K562 (cell line): ENCODE data around the gene CENPV. TPM values are rescaled to one million over a fixed set of nuclear protein-coding genes. Genes with fewer than 3 reads are reported as not detected.
"Not testable (repeated sequence)": the region's sequence is repeated elsewhere in the genome, so short reads cannot be mapped to it uniquely, and the experiment has no call there.

Source experiments
- ATAC-seq: fragments of 200-7000 bp; cut with Tn5 transposase; 3 replicates; pipeline ENCODE4 v1.9.1; 2020; ENCODE audit warnings: moderate library complexity
- BruUV-seq: library from RNA; stranded (reverse); fragments of 400-500 nt; replicated peaks from 2 replicates; lab custom pipeline; 2021; lab: Mats Ljungman, UMichigan
- CTCF ChIA-PET: fragments of 300-600 bp; formaldehyde crosslinking; extraction: SDS; loops from one replicate; lab custom pipeline; 2021; ENCODE audit warnings: low intra/inter-chr PET ratio; lab: Yijun Ruan, JAX
- POLR2A ChIA-PET: fragments of 300-600, 350-650 bp; sonication (Branson Sonifier 250); formaldehyde crosslinking; extraction: SDS; loops from one replicate; lab custom pipeline; 2021; ENCODE audit warnings: antibody characterized with exemption, inconsistent platforms; lab: Yijun Ruan, JAX
- DNase-seq, 4 experiments: peaks; one replicate each; pipeline versions ENCODE4 v3.0.0 to v3.0.0-alpha.2; 2011 to 2018; ENCODE audit warnings: low spot score in 3 of 4, mixed read lengths in 3 of 4; ENCODE audit errors: extremely low read depth in 1 of 4
- FAIRE-seq: peaks from 2 replicates; lab custom pipeline; 2011; peaks lifted over from hg19 to GRCh38; lab: Jason Lieb, UNC
- H2AFZ ChIP-seq: 2 replicates; pipeline ENCODE4 v1.6.0; 2011; ENCODE audit warnings: low read depth, low read length, control low read depth, inconsistent platforms
- H3K27ac ChIP-seq: fragments of 200-600 bp; 3 replicates; pipeline ENCODE4 v1.8.0; 2011; ENCODE audit warnings: low read depth, mild to moderate bottlenecking, control low read depth, inconsistent platforms, low read length, moderate library complexity, mixed read lengths; ENCODE audit errors: extremely low read depth
- H3K27me3 ChIP-seq, 2 experiments: fragments of 300-600 bp in 1 of 2; 2 replicates in 1 of 2; 3 replicates in 1 of 2; pipeline versions ENCODE4 v1.6.0 to v1.8.0; 2011; ENCODE audit warnings: inconsistent platforms in 2 of 2, low read length in 2 of 2, mild to moderate bottlenecking in 1 of 2, mixed read lengths in 1 of 2, moderate library complexity in 1 of 2; ENCODE audit not compliant: control insufficient read depth in 2 of 2, insufficient read depth in 2 of 2
- H3K36me3 ChIP-seq: fragments of 300-600 bp; 3 replicates; pipeline ENCODE4 v1.8.0; 2011; ENCODE audit warnings: mild to moderate bottlenecking, low read length, inconsistent platforms; ENCODE audit not compliant: control insufficient read depth, insufficient read depth
- H3K4me1 ChIP-seq, 2 experiments: fragments of 200-600 bp in 1 of 2; replicated peaks in 1 of 2; 2 replicates in 1 of 2; 3 replicates in 1 of 2; pipeline versions ENCODE4 v1.5.1 to v1.8.0; 2011; ENCODE audit warnings: inconsistent platforms in 2 of 2, low read length in 2 of 2, mild to moderate bottlenecking in 1 of 2, mixed read lengths in 1 of 2, moderate library complexity in 1 of 2; ENCODE audit not compliant: control insufficient read depth in 2 of 2, insufficient read depth in 2 of 2
- H3K4me2 ChIP-seq: 2 replicates; pipeline ENCODE4 v1.6.1; 2011; ENCODE audit warnings: low read length, control low read depth, inconsistent platforms, mixed read lengths; ENCODE audit not compliant: insufficient read depth
- H3K4me3 ChIP-seq: fragments of 200-600 bp; sonication (generic), shearing (Covaris generic); 2 replicates; pipeline ENCODE4 v1.5.1; 2016; ENCODE audit warnings: control low read depth, inconsistent platforms
- H3K79me2 ChIP-seq: fragments of 200-600 bp; 3 replicates; pipeline ENCODE4 v1.8.0; 2011; ENCODE audit warnings: low read length, inconsistent platforms; ENCODE audit not compliant: control insufficient read depth, insufficient read depth
- H3K9ac ChIP-seq, 2 experiments: 2 replicates each; pipeline versions ENCODE4 v1.6.0 to v1.6.1; 2011; ENCODE audit warnings: low read depth in 2 of 2, low read length in 2 of 2, control low read depth in 1 of 2, inconsistent platforms in 1 of 2, mild to moderate bottlenecking in 1 of 2, mixed read lengths in 1 of 2; ENCODE audit not compliant: insufficient read depth in 1 of 2
- H3K9me1 ChIP-seq: one replicate; pipeline ENCODE4 v1.6.0; 2011; ENCODE audit warnings: inconsistent platforms, mild to moderate bottlenecking, low read length, moderate library complexity; ENCODE audit not compliant: control insufficient read depth, insufficient read depth
- H3K9me3 ChIP-seq: replicated peaks from 2 replicates; pipeline ENCODE4 v1.5.1; 2011; ENCODE audit warnings: low read depth, low read length, inconsistent platforms; ENCODE audit not compliant: control insufficient read depth, insufficient read depth
- H4K20me1 ChIP-seq: replicated peaks from 2 replicates; pipeline ENCODE4 v1.6.1; 2011; ENCODE audit warnings: low read length, inconsistent platforms, mixed read lengths; ENCODE audit not compliant: control insufficient read depth, insufficient read depth
- CBFA2T2 ChIP-seq: fragments of 450-650 bp; conservative IDR thresholded peaks from 2 replicates; pipeline ENCODE4 v1.6.1; 2017; ENCODE audit warnings: mild to moderate bottlenecking
- CTBP1 ChIP-seq: fragments of 450-650 bp; IDR thresholded peaks from 2 replicates; pipeline ENCODE4 v1.6.1; 2016; ENCODE audit warnings: borderline replicate concordance
- RAD51 ChIP-seq: fragments of 450-650 bp; IDR thresholded peaks from 2 replicates; pipeline ENCODE4 v1.7.1; 2016; ENCODE audit warnings: low read depth, mild to moderate bottlenecking, borderline replicate concordance
- RCOR1 ChIP-seq, 2 experiments: IDR thresholded peaks; 2 replicates each; pipeline ENCODE4 v1.6.1; 2012; ENCODE audit warnings: low read depth in 2 of 2, low read length in 2 of 2, borderline replicate concordance in 1 of 2, improper control_type of control experiment in 1 of 2
- TFE3 ChIP-seq: fragments of 450-650 bp; formaldehyde crosslinking; IDR thresholded peaks from 2 replicates; pipeline ENCODE4 v1.4.0; 2020; ENCODE audit warnings: mild to moderate bottlenecking, mixed read lengths
- TOE1 ChIP-seq, 2 experiments: fragments of 450-650 bp in 1 of 2; sonication (generic) in 1 of 2; formaldehyde crosslinking in 1 of 2; IDR thresholded peaks; 2 replicates each; pipeline versions ENCODE4 v1.7.1 to v1.8.0; 2016 to 2022; ENCODE audit warnings: borderline replicate concordance in 2 of 2, mild to moderate bottlenecking in 2 of 2, antibody characterized with exemption in 1 of 2, inconsistent platforms in 1 of 2, low read depth in 1 of 2, missing genetic modification reagents in 1 of 2, moderate library complexity in 1 of 2
- USF1 ChIP-seq: sonication (generic); formaldehyde crosslinking; IDR thresholded peaks from 2 replicates; pipeline ENCODE4 v1.9.0; 2022; ENCODE audit warnings: mild to moderate bottlenecking, missing genetic modification reagents
- ZFX ChIP-seq: sonication (generic); formaldehyde crosslinking; IDR thresholded peaks from 2 replicates; pipeline ENCODE4 v1.8.0; 2022; ENCODE audit warnings: mild to moderate bottlenecking, missing genetic modification reagents, moderate library complexity
- WGBS: fragments of 100-300 bp; shearing (Covaris generic); methylation state at CpG from one replicate; pipeline ENCODE4 v1.1.6; 2016; ENCODE audit warnings: low coverage, mixed read lengths; ENCODE audit not compliant: insufficient coverage; ENCODE audit errors: missing lambda C conversion rate; 5-methylcytosine and 5-hydroxymethylcytosine counted together
- in situ Hi-C: fragments of 300-500 bp; cut with MboI; formaldehyde crosslinking; loops from 4 replicates; pipeline ENCODE4 v1.15.0; 2018; ENCODE audit warnings: inconsistent platforms, mixed read lengths
- intact Hi-C: fragments of 100-400 bp; cut with micrococcal nuclease; formaldehyde crosslinking; loops from 2 replicates; pipeline ENCODE4 v1.14.2; 2022
- polyA plus RNA-seq, 8 experiments: library from polyadenylated mRNA; depleted of rRNA in 4 of 8; stranded (reverse) in 5 of 8; unstranded in 3 of 8; fragments of >200 nt; fragmentation: Nextera tagmentation in 2 of 8; fragmentation: Illumina TruSeq in 1 of 8; extraction: Ambion mirVana in 2 of 8; extraction: Trizol in 1 of 8; gene quantifications; 2 replicates each; pipeline versions ENCODE4 v1.2.1 to v1.2.3, GENCODE V29; 2011 to 2014; ENCODE audit warnings: inconsistent platforms in 1 of 8, missing spikeins in 1 of 8
- total RNA-seq, 7 experiments: library from RNA; depleted of rRNA in 6 of 7; stranded (reverse); fragments of >200 nt in 6 of 7; fragmentation: Illumina TruSeq in 2 of 7; extraction: Trizol in 2 of 7; gene quantifications; 2 replicates each; pipeline versions ENCODE4 v1.2.1 to v1.2.3, GENCODE V29; 2011 to 2021; ENCODE audit warnings: low replicate concordance in 1 of 7
- TF ChIP-seq, protein P1 (sequence below): sonication (generic); formaldehyde crosslinking; IDR thresholded peaks from 2 replicates; pipeline ENCODE4 v1.5.0; 2020; ENCODE audit warnings: missing genetic modification reagents

The CENPV gene
- total and polyA plus RNA-seq, 9 of the 15 experiments (the other 6 are each of a cell fraction or from before 2014, with no cell fraction given), result 17.8 to 131 (median 89.3) TPM

DNA sequence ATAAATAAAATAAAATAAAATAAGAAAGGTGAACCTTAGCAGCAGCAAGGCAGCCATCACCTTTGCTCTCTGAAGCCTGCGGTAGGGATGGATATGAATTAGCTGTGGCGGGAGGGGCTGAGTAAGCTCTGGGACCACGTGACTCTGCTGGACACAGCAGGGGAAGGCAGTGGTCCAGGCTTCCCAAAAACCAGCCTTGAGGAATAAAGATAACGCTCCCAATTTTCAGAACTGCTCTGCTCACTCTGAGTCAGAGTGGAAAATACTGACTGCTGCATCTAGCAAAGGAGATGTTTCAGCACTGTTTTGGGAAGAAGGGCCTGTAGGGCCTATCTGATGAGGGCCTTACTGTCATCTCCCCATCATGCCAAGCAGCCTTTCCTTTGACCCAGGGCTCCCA lies 42.6 kb upstream of the CENPV start:
- TF ChIP-seq TOE1 (IDR thresholded peaks at IDR 0.05; ENCODE audit: borderline replicate concordance), result peak; percentile 83
- H4K20me1 ChIP-seq; H3K4me2 ChIP-seq; CTCF ChIA-PET; H3K79me2 ChIP-seq; H3K36me3 ChIP-seq; H3K4me3 ChIP-seq; H2AFZ ChIP-seq; BruUV-seq; H3K9ac ChIP-seq; H3K27me3 ChIP-seq; intact Hi-C loops; in situ Hi-C loops; H3K9me1 ChIP-seq; H3K9me3 ChIP-seq; TF ChIP-seq TOE1 (CRISPR knock-in tag; IDR thresholded peaks at IDR 0.05; ENCODE audit: borderline replicate concordance, low read depth): not testable (repeated sequence)
- TF ChIP-seq RCOR1 (IDR thresholded peaks at IDR 0.05; ENCODE audit: borderline replicate concordance in 1 of 2, low read depth in 2 of 2, low read length in 2 of 2), result peak in 1 of 2 experiments; percentile 16; a peak in 1 of 4 replicates
- TF ChIP-seq, protein P1, sequence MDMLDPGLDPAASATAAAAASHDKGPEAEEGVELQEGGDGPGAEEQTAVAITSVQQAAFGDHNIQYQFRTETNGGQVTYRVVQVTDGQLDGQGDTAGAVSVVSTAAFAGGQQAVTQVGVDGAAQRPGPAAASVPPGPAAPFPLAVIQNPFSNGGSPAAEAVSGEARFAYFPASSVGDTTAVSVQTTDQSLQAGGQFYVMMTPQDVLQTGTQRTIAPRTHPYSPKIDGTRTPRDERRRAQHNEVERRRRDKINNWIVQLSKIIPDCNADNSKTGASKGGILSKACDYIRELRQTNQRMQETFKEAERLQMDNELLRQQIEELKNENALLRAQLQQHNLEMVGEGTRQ (CRISPR knock-in tag), result peak; percentile 80
- TF ChIP-seq RAD51, result peak; percentile 79
- TF ChIP-seq ZFX (CRISPR knock-in tag), result 0 out of 2 replicates have a peak, but pooled peaks have one; percentile 11
- 0 out of 2 replicates have a peak, but pooled peaks have one; percentile 15 for TF ChIP-seq CTBP1
- TF ChIP-seq USF1 (CRISPR knock-in tag), result peak; percentile 70
- TF ChIP-seq TFE3 (CRISPR knock-in tag), result peak; percentile 87
- peak; percentile 39; the same call in 1 of the 2 replicates for TF ChIP-seq CBFA2T2
- FAIRE-seq (peak; percentile 6), DNase-seq (peak in 2 of 4 experiments; percentile 34 to 54), ATAC-seq (peak; percentile 52)
- Histone ChIP-seq H3K4me1 (peaks cover 2 to 21% of the 10 kb centered on the region in 2 experiments; a peak in 4 of 5 replicates), H3K27ac (peak overlapping the region; percentile 40; the same call in 2 of the 3 replicates)
- POLR2A ChIA-PET, result interaction anchor here (0.6 to 2.5 kb wide), 3 partner anchors 13 to 48 kb away, joined by 3 to 13 read pairs (median 6); partner anchors contain the start of gene UBB
- 14% methylated on average over 3 of the region's 4 CpGs for WGBS

DNA sequence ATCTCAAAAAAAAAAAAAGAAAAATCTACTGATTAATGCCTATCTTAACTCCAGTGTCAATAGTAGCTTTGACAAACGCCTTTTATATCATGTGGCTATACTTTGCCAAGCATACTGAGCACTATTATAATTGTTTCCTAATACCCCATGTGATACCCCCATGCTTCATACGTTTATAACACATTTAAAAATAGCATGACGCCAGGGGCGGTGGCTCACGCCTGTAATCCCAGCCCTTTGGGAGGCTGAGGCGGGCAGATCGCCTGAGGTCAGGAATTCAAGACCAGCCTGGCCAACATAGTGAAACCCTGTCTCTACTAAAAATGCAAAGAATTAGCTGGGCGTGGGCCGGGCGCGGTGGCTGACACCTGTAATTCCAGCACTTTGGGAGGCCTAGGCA lies 39.2 kb upstream of the CENPV start:
- H3K36me3 ChIP-seq, H3K4me1 ChIP-seq, H3K4me2 ChIP-seq, H3K4me3 ChIP-seq, FAIRE-seq, intact Hi-C loops, in situ Hi-C loops, H4K20me1 ChIP-seq, H3K27me3 ChIP-seq, H3K79me2 ChIP-seq, CTCF ChIA-PET, BruUV-seq, H3K27ac ChIP-seq, DNase-seq, ATAC-seq, H3K9me3 ChIP-seq, H3K9me1 ChIP-seq, H3K9ac ChIP-seq, H2AFZ ChIP-seq: not testable (repeated sequence)
- POLR2A ChIA-PET, result interaction anchor here (1.0 kb wide), 1 partner anchor 51 kb away, joined by 4 read pairs; no protein-coding TSS in a partner anchor
- 92% methylated on average over 7 of the region's 11 CpGs for WGBS
